Muscle layer of colon (tissue), 2 donors: ENCODE results near the gene PTPN5.

ENCODE experiments used
- H3K27ac ChIP-seq: one replicate; pipeline ENCODE4 v1.7.0; 2013; ENCODE audit warnings: low read depth, mild to moderate bottlenecking, low read length, moderate library complexity
- H3K27me3 ChIP-seq, 2 donors: one replicate each; pipeline ENCODE4 v1.7.0; 2013; ENCODE audit warnings: low read length in 2 of 2, mild to moderate bottlenecking in 2 of 2; ENCODE audit not compliant: insufficient read depth in 2 of 2, control insufficient read depth in 1 of 2
- H3K36me3 ChIP-seq: one replicate; pipeline ENCODE4 v1.7.0; 2013; ENCODE audit warnings: mild to moderate bottlenecking, low read length; ENCODE audit not compliant: insufficient read depth
- H3K4me1 ChIP-seq: one replicate; pipeline ENCODE4 v1.7.0; 2013; ENCODE audit warnings: mild to moderate bottlenecking, low read length; ENCODE audit not compliant: insufficient read depth
- H3K4me3 ChIP-seq, 2 donors: one replicate each; pipeline ENCODE4 v1.7.0; 2013; ENCODE audit warnings: low read length in 2 of 2, low read depth in 1 of 2, mild to moderate bottlenecking in 1 of 2, moderate library complexity in 1 of 2
- H3K9ac ChIP-seq: one replicate; pipeline ENCODE4 v1.7.0; 2013; ENCODE audit warnings: low read length
- H3K9me3 ChIP-seq: one replicate; pipeline ENCODE4 v1.7.0; 2013; ENCODE audit warnings: mild to moderate bottlenecking, low read length
- donor health status: abdominal sarcoma.
- donor health status: Adenocarcinoma of cecum.

PTPN5 gene

DNA sequence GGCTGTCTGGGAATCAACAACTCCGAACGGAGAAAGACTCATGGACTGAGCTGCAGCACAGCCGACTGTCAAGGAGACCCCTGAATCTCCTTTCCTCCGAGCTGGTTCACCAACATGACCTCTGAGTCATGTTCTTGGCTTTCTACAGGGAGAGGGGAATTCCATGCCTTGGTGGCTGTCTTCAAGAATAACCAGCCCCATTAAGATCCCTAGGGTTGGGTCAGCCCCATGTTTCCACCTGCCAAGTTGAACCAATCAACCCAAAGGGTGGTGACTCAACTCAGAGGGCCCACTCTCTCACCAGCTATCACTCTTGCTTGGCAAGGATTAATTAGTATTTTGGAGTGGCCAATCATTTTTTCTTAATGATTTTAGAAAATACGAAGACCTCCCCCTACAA is 37.3 kb downstream of the PTPN5 start:
- Histone ChIP-seq H3K36me3 (no peaks in the 10 kb centered on the region), H3K27ac (no peak overlapping the region), H3K27me3 (no peaks in the 10 kb centered on the region), H3K4me3 (no peak overlapping the region), H3K9me3 (no peaks in the 10 kb centered on the region), H3K4me1 (no peaks in the 10 kb centered on the region), H3K9ac (no peak overlapping the region)

DNA sequence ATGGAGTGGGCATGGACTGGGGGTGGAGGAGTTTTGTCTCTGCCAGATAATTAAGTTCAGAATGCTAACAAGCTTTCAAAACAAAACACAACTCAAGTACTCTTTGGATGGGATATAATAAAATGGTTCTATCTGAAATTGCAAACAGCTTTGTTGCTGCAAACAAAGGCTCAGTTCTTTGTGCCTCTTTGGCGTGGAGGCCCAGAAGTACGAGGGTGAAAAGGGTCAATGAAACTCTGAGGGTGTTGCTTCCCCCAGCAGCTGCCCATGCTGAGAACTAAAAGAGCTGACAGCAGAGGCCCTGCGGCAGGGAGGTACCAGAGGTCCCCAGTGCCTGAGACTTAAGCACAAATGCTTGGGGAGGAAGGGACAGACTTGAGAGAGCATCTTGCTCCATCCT is 39.1 kb downstream of the PTPN5 start:
- H3K9ac ChIP-seq, result no peak overlapping the region
- no peaks in the 10 kb centered on the region for H3K27me3 ChIP-seq
- no peaks in the 10 kb centered on the region for H3K9me3 ChIP-seq
- H3K4me1 ChIP-seq, result no peaks in the 10 kb centered on the region
- H3K4me3 ChIP-seq, result no peak overlapping the region
- no peak overlapping the region for H3K27ac ChIP-seq
- no peaks in the 10 kb centered on the region for H3K36me3 ChIP-seq

GRCh38 chr11:18750944-18751343 is 40.7 kb downstream of the PTPN5 start:
- H3K9me3 ChIP-seq, result no peaks in the 10 kb centered on the region
- no peaks in the 10 kb centered on the region for H3K36me3 ChIP-seq
- H3K4me1 ChIP-seq, result no peaks in the 10 kb centered on the region
- no peak overlapping the region for H3K27ac ChIP-seq
- no peak overlapping the region for H3K9ac ChIP-seq
- H3K27me3 ChIP-seq, result no peaks in the 10 kb centered on the region
- no peak overlapping the region for H3K4me3 ChIP-seq

DNA sequence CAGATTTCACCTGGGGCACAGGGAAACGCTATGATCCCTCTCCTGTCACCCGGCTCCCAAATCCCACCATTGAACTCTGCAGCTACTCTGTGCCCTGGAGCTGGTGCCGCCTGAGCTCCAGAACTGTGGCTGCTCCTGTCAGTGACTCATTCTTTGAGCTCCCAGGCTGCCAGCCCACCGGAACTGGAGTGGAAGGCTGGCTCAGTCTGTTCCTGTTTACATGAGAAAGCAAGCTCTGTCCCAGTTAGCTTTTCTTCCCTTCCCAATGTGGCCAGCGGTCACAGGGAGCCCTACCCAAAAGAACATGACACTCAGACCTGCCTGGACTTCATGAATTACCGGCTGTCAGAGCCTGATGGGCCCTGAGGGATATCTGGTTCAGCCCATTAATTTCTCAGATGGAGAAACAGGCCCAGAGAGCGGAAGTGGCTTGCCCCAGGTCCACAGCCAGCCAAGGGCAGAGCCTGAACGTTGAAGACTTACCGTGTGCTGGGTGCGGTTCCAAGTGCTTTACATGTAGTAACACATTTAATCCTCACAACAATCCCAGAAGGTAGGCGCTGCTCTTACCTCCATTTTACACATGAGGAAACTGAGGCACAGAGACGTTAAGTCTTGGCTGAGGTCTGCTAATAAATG is 41.8 kb downstream of the PTPN5 start:
- H3K36me3 ChIP-seq, result no peaks in the 10 kb centered on the region
- H3K27ac ChIP-seq, result no peak overlapping the region
- H3K4me1 ChIP-seq, result no peaks in the 10 kb centered on the region
- H3K4me3 ChIP-seq, result no peak overlapping the region
- H3K9me3 ChIP-seq, result no peaks in the 10 kb centered on the region
- no peaks in the 10 kb centered on the region for H3K27me3 ChIP-seq
- H3K9ac ChIP-seq, result no peak overlapping the region

- H3K4me1 ChIP-seq, result no peaks in the 10 kb centered on the region
- H3K9me3 ChIP-seq, result no peaks in the 10 kb centered on the region
- H3K4me3 ChIP-seq, result no peak overlapping the region
- no peaks in the 10 kb centered on the region for H3K36me3 ChIP-seq
- H3K9ac ChIP-seq, result no peak overlapping the region
- H3K27ac ChIP-seq, result no peak overlapping the region
- H3K27me3 ChIP-seq, result no peaks in the 10 kb centered on the region
These were observed 42.7 kb downstream of the PTPN5 start for GRCh38 chr11:18748766-18749365.

DNA sequence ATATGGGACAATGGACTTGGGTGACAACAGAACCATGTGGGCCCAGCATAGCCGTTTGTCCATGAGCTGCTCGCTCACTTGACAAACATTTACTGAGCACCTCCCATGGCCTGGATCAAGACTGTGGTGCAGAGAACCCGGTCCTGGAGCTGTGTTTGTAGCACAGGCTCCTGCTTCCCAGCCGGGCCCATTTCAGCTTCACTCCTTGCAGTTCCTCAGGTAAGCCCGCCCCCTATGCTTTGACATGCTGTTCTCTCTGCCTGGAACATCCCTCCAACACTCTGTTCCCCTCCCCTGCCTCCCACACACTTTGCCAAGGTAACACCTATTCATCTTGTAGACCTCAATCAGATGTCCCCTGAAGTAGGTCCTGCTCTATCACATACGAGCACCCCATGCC is 46.3 kb downstream of the PTPN5 start:
- Histone ChIP-seq H3K27ac (no peak overlapping the region), H3K27me3 (no peaks in the 10 kb centered on the region), H3K4me3 (no peak overlapping the region), H3K9me3 (no peaks in the 10 kb centered on the region), H3K36me3 (no peaks in the 10 kb centered on the region), H3K4me1 (no peaks in the 10 kb centered on the region), H3K9ac (no peak overlapping the region)

DNA sequence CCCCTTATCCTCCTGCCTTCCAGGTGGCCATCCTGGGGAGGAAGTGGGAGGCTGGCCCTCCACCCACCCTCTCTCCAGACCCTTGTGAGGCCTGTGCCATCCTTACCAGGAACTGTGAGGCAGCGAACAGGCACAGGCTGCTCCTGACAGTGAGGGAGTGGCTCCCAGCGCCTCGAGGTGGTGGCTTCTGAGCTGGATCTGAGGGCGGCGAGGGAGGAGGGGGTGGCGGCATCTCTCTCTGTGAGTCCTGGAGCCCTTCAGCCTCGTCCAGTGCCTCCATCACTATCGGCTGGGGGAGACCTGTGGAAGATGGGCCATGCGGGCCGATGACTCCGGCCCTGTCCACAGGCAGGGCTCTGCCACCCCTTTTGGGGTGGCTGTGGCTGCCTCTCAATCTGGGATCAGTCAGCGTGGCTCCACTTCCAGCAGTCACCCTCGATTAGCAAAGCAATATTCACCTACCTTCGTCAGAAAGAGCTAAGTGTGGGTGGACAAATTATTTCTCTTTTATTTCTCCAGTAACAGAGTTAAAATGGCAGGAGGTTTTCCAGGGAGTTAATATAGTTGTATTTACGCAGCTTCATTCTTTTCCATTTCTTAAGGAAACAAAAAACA is 47.6 kb downstream of the PTPN5 start:
- H3K27ac ChIP-seq, result no peak overlapping the region
- H3K9me3 ChIP-seq, result no peaks in the 10 kb centered on the region
- no peak overlapping the region for H3K4me3 ChIP-seq
- no peaks in the 10 kb centered on the region for H3K4me1 ChIP-seq
- no peaks in the 10 kb centered on the region for H3K27me3 ChIP-seq
- H3K36me3 ChIP-seq, result no peaks in the 10 kb centered on the region
- H3K9ac ChIP-seq, result no peak overlapping the region

GRCh38 chr11:18743365-18743764 is 48.2 kb downstream of the PTPN5 start:
- Histone ChIP-seq H3K9me3 (no peaks in the 10 kb centered on the region), H3K36me3 (no peaks in the 10 kb centered on the region), H3K4me1 (no peaks in the 10 kb centered on the region), H3K4me3 (no peak overlapping the region), H3K9ac (no peak overlapping the region), H3K27ac (no peak overlapping the region), H3K27me3 (no peaks in the 10 kb centered on the region)

DNA sequence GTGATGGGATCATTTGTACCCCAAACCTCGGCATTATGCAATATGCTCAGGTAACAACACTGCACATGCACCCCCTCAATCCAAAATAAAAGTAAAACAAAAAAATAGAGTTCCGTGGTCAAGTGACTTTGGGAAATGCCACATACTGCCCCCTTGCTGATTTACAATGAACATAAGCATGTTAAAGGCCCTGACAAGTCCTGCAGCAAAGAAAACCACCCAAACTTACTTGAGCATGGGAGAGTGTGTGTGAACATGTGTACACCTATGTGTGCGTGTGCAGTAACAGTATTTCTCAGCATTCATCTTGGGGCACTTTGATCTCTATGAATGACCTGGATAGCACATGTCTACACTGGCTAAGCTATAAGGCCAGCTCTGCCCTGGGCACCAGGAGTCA is 49.8 kb downstream of the PTPN5 start:
- Histone ChIP-seq H3K9ac (no peak overlapping the region), H3K27ac (no peak overlapping the region), H3K9me3 (no peaks in the 10 kb centered on the region), H3K36me3 (no peaks in the 10 kb centered on the region), H3K4me1 (no peaks in the 10 kb centered on the region), H3K4me3 (no peak overlapping the region), H3K27me3 (no peaks in the 10 kb centered on the region)

DNA sequence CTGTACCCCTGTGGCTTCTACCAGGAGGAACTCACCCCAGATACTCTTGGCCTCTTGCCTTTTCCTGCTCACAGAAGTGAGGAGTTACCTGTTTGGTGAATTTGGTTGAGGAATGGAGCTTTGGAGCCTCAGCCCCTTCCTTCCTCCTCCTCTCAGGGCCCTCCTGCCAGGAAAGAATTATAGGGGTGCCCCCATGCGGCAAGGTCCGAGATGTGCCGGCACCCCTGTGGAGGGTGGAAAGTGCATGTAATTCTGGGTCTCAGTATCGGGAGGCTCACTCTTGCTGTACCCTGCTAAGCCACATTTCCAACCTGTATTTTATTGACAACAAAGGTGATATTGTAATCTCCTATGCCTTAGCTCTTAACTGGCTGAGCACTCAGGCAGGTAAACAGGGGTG is 51.9 kb downstream of the PTPN5 start:
- Histone ChIP-seq H3K9me3 (no peaks in the 10 kb centered on the region), H3K4me1 (no peaks in the 10 kb centered on the region), H3K9ac (no peak overlapping the region), H3K4me3 (no peak overlapping the region), H3K27me3 (no peaks in the 10 kb centered on the region), H3K27ac (no peak overlapping the region), H3K36me3 (no peaks in the 10 kb centered on the region)

GRCh38 chr11:18737642-18738041 is 54.0 kb downstream of the PTPN5 start:
- H3K27me3 ChIP-seq, result no peaks in the 10 kb centered on the region
- H3K36me3 ChIP-seq, result no peaks in the 10 kb centered on the region
- no peaks in the 10 kb centered on the region for H3K9me3 ChIP-seq
- H3K27ac ChIP-seq, result no peak overlapping the region
- no peaks in the 10 kb centered on the region for H3K4me1 ChIP-seq
- no peak overlapping the region for H3K4me3 ChIP-seq
- no peak overlapping the region for H3K9ac ChIP-seq
